Adrenal gland (tissue), 12 donors: ENCODE results near the gene SCO2. TPM values are rescaled to one million over a fixed set of nuclear protein-coding genes. Genes with fewer than 3 reads are reported as not detected.

Source experiments
- DNase-seq, 7 donors: peaks; one replicate each; pipeline ENCODE4 v3.0.0-alpha.2; 2019 to 2020
- H3K27ac ChIP-seq, 5 donors: fragments of 200-600 bp; sonication (generic) in 4 of 5; 1 replicate in 3 of 5; 2 replicates in 2 of 5; pipeline versions ENCODE4 v1.5.1 to v1.8.0; 2016 to 2020; ENCODE audit warnings: mild to moderate bottlenecking in 1 of 5
- H3K27me3 ChIP-seq: fragments of 200-600 bp; 2 replicates; pipeline ENCODE4 v1.8.0; 2021
- H3K36me3 ChIP-seq, 2 donors: fragments of 200-600 bp; replicated peaks in 1 of 2; 1 replicate in 1 of 2; 2 replicates in 1 of 2; pipeline versions ENCODE4 v1.5.1 to v1.8.0; 2018 to 2022
- H3K4me1 ChIP-seq, 2 donors: fragments of 200-600 bp; replicated peaks in 1 of 2; 1 replicate in 1 of 2; 2 replicates in 1 of 2; pipeline versions ENCODE4 v1.5.1 to v1.8.0; 2018 to 2021
- H3K4me3 ChIP-seq, 4 donors: fragments of 200-600 bp; sonication (generic) in 3 of 4; one replicate each; pipeline ENCODE4 v1.5.1; 2016 to 2018
- H3K9me3 ChIP-seq, 3 donors: fragments of 200-600 bp; sonication (generic) in 1 of 3; replicated peaks in 1 of 3; 1 replicate in 2 of 3; 2 replicates in 1 of 3; pipeline versions ENCODE4 v1.5.1 to v1.8.0; 2016 to 2021
- POLR2A ChIP-seq, 2 donors: fragments of 450-650 bp; IDR thresholded peaks; one replicate each; pipeline ENCODE4 v1.6.1; 2017; ENCODE audit warnings: antibody characterized with exemption in 2 of 2, mild to moderate bottlenecking in 2 of 2, moderate library complexity in 1 of 2
- WGBS, 4 donors: extraction: QIAGEN DNeasy Blood & Tissue Kit in 2 of 4; methylation state at CpG; one replicate each; pipeline versions ENCODE4 v1.1.5 to v1.1.7; 2013 to 2017; 5-methylcytosine and 5-hydroxymethylcytosine counted together
- intact Hi-C, 2 donors: fragments of 100-400 bp; cut with DNase I; formaldehyde crosslinking; loops; one replicate each; pipeline versions ENCODE4 v1.14.1 to v1.15.0; 2022 to 2023
- polyA plus RNA-seq, 3 donors: library from polyadenylated mRNA; stranded (reverse); fragments of 200-250 nt in 2 of 3; fragments of 350-450 nt in 1 of 3; fragmentation: Illumina TruSeq in 1 of 3; extraction: RNeasy Lipid Tissue Mini Kit (QIAGEN cat#74804) in 1 of 3; gene quantifications; one replicate each; pipeline ENCODE4 v1.2.3, GENCODE V29; 2013 to 2014
- total RNA-seq, 9 donors: library from RNA; depleted of rRNA in 4 of 9; stranded (reverse); fragments of >200 nt in 4 of 9; fragments of 120-200 nt in 1 of 9; fragmentation: NEBNext Ultra II Directional in 1 of 9; extraction: Animal tissue kit (Norgen Biotek cat#: 25700) in 1 of 9; gene quantifications; one replicate each; pipeline versions ENCODE4 v1.1.0 to v1.2.4, GENCODE V29; 2013 to 2023
- TF ChIP-seq, protein P1 (sequence below), 6 experiments: fragments of 450-650 bp in 4 of 6; fragments of 200-600 bp in 2 of 6; sonication (generic) in 1 of 6; IDR thresholded peaks; 1 replicate in 5 of 6; 2 replicates in 1 of 6; pipeline versions ENCODE4 v1.5.1 to v1.8.0; 2016 to 2021; ENCODE audit warnings: antibody characterized with exemption in 6 of 6, mild to moderate bottlenecking in 2 of 6, moderate library complexity in 1 of 6
- donor health status: healthy with polysubstance abuse.
- donor health status: Bipolar disorder and iron deficiency.
- donor health status: DM: yes; HTN: yes; CAD: no.
- donor health status: DM: no; HTN: no; CAD: no.
- donor health status: DM: no; HTN: no; CAD: no.
- donor health status: DM: yes; HTN: yes; CAD: no.

SCO2 gene
- total and polyA plus RNA-seq, 12 donors, result 0.78 to 7.8 (median 1.7) TPM; not detected in 3

DNA sequence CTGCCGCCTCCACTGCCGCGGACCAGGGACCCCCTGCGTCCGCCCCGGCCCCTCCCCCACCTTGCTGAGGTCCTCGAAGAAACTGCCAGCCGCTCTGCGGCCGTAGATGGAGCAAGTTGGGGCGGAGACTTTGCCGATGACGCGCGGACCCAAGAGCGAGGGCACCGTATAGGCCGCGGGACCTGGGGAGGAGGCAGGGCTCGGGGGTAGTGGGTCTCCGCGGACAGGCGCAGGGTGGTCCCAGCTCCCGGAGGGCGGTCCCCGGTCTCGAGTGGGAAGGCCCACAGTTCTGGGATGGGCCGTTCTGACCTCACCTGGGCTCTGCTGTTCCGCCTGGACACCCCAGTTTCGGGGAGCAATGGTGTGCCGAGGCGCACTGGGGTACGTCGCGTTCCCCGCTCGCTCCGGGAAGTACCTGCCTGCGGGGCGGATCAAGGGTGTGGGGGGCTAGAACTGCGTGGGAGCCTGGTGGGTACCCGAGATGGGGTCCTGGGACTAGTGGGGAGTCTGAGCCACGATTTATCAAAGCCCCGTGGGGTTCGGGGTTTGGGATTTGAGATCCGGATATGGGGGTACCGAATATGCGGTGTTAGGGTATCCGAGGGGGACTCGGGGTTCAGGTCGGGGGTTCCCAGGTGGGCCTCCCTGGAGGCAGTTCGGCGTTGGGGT, 5.6 kb upstream of the SCO2 start:
- Histone ChIP-seq H3K4me3 (peak overlapping the region in 3 of 4 donors; percentile 28 to 69 (median 33)), H3K36me3 (no peaks in the 10 kb centered on the region), H3K27me3 (no peaks in the 10 kb centered on the region), H3K9me3 (no peaks in the 10 kb centered on the region), H3K27ac (peak overlapping the region; percentile 77 to 95 (median 89)), H3K4me1 (peaks cover 25 to 31% of the 10 kb centered on the region in 2 donors)
- TF ChIP-seq, protein P1, sequence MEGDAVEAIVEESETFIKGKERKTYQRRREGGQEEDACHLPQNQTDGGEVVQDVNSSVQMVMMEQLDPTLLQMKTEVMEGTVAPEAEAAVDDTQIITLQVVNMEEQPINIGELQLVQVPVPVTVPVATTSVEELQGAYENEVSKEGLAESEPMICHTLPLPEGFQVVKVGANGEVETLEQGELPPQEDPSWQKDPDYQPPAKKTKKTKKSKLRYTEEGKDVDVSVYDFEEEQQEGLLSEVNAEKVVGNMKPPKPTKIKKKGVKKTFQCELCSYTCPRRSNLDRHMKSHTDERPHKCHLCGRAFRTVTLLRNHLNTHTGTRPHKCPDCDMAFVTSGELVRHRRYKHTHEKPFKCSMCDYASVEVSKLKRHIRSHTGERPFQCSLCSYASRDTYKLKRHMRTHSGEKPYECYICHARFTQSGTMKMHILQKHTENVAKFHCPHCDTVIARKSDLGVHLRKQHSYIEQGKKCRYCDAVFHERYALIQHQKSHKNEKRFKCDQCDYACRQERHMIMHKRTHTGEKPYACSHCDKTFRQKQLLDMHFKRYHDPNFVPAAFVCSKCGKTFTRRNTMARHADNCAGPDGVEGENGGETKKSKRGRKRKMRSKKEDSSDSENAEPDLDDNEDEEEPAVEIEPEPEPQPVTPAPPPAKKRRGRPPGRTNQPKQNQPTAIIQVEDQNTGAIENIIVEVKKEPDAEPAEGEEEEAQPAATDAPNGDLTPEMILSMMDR (IDR thresholded peaks at IDR 0.05), result no peak
- TF ChIP-seq POLR2A (IDR thresholded peaks at IDR 0.05), result peak; percentile 35 to 72
- DNase-seq, result peak; percentile 78 to 90 (median 86)
- intact Hi-C loops, result no loop called here
- 4 to 5% (median 5%) methylated on average over 37 to 53 of the region's 53 CpGs for WGBS, 4 donors

DNA sequence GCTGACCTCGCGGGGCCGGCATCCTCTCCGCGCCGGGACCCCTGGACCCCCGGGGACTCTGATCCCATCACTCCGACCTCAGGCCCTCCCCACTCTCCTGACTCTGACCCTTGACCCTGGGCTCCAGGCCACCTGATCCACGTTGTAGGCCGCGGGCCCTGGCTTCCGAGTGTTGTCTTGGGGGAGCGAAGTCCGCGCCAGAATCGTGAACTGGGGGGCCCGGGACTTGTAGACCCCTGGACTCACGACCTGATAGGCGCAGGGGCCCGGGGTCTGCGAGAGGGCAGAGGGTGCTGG, 5.1 kb upstream of the SCO2 start:
- Histone ChIP-seq H3K4me1 (peaks cover 26 to 31% of the 10 kb centered on the region in 2 donors), H3K36me3 (no peaks in the 10 kb centered on the region), H3K27ac (peak overlapping the region; percentile 77 to 95 (median 78)), H3K27me3 (no peaks in the 10 kb centered on the region), H3K9me3 (no peaks in the 10 kb centered on the region), H3K4me3 (peak overlapping the region in 2 of 4 donors; percentile 17 to 69)
- TF ChIP-seq, protein P1 (IDR thresholded peaks at IDR 0.05), result no peak
- no peak for TF ChIP-seq POLR2A (IDR thresholded peaks at IDR 0.05)
- WGBS, 4 donors, result 1 to 4% (median 2%) methylated on average over 8 to 21 of the region's 21 CpGs
- DNase-seq, result no peak
- intact Hi-C loops, result no loop called here

GRCh38 chr22:50529897-50530579, 4.6 kb upstream of the SCO2 start, which contains the start of gene TYMP:
TSS of gene TYMP (minus strand) at chr22:50530012. CDS start at chr22:50529709, 303 bp downstream.
- Histone ChIP-seq H3K9me3 (no peaks in the 10 kb centered on the region), H3K27ac (peak within 1 kb of the TSS; percentile 77 to 95 (median 78)), H3K4me3 (peak within 1 kb of the TSS in 2 of 4 donors; percentile 17 to 69), H3K4me1 (peaks cover 27 to 31% of the 10 kb centered on the region in 2 donors), H3K27me3 (no peaks in the 10 kb centered on the region), H3K36me3 (no peaks in the 10 kb centered on the region)
- TF ChIP-seq, protein P1 (IDR thresholded peaks at IDR 0.05), result no peak
- peak; percentile 17 to 36 for TF ChIP-seq POLR2A (IDR thresholded peaks at IDR 0.05)
- intact Hi-C loops, result no loop called here
- peak; percentile 71 to 87 (median 81) for DNase-seq
- 1% methylated on average over 23 to 92 of the region's 92 CpGs; no CpG with 5 or more reads in 1 of the 4 donors for WGBS, 4 donors

GRCh38 chr22:50529416-50529896, 4.1 kb upstream of the SCO2 start:
- no peaks in the 10 kb centered on the region for H3K9me3 ChIP-seq
- TF ChIP-seq POLR2A (IDR thresholded peaks at IDR 0.05), result no peak
- peak in 5 of 7 donors; percentile 43 to 75 (median 50) for DNase-seq
- H3K4me3 ChIP-seq, result peak overlapping the region in 2 of 4 donors; percentile 17 to 69
- H3K27ac ChIP-seq, result peak overlapping the region in 4 of 5 donors; percentile 77 to 95 (median 84)
- intact Hi-C loops, result no loop called here
- peaks cover 32 to 36% of the 10 kb centered on the region in 2 donors for H3K4me1 ChIP-seq
- no peaks in the 10 kb centered on the region for H3K27me3 ChIP-seq
- WGBS, 4 donors, result 10 to 14% (median 11%) methylated on average over 2 to 50 of the region's 50 CpGs; no CpG with 5 or more reads in 1 of the 4 donors
- H3K36me3 ChIP-seq, result no peaks in the 10 kb centered on the region
